KMS-11 (cell line): Measurements from ENCODE around the gene IGFL1.
"Not testable (repeated sequence)": the region's sequence is repeated elsewhere in the genome, so short reads cannot be mapped to it uniquely, and the experiment has no call there.

Source experiments
- H2AFZ ChIP-seq: fragments of 200-600 bp; sonication (generic); 2 replicates; pipeline ENCODE4 v1.6.1; 2016; ENCODE audit warnings: antibody characterized with exemption, mixed run types, low read depth
- H3K27ac ChIP-seq: fragments of 200-600 bp; sonication (generic); 2 replicates; pipeline ENCODE4 v1.6.1; 2016; ENCODE audit warnings: mild to moderate bottlenecking, mixed run types
- H3K27me3 ChIP-seq: fragments of 200-600 bp; sonication (generic); 2 replicates; pipeline ENCODE4 v1.6.1; 2017; ENCODE audit warnings: mild to moderate bottlenecking, low read depth, mixed run types, moderate library complexity; ENCODE audit not compliant: insufficient read depth
- H3K36me3 ChIP-seq: fragments of 200-600 bp; sonication (generic); 2 replicates; pipeline ENCODE4 v1.6.1; 2017; ENCODE audit warnings: mild to moderate bottlenecking, mixed run types; ENCODE audit not compliant: insufficient read depth
- H3K4me1 ChIP-seq: fragments of 200-600 bp; sonication (generic); 2 replicates; pipeline ENCODE4 v1.6.1; 2016; ENCODE audit warnings: mild to moderate bottlenecking, low read depth, mixed run types; ENCODE audit not compliant: poor library complexity, severe bottlenecking
- H3K4me2 ChIP-seq: fragments of 200-600 bp; sonication (generic); 2 replicates; pipeline ENCODE4 v1.7.0; 2016; ENCODE audit warnings: mild to moderate bottlenecking, mixed run types
- H3K4me3 ChIP-seq: fragments of 200-600 bp; sonication (generic); IDR thresholded peaks from 2 replicates; pipeline ENCODE4 v1.6.1; 2017; ENCODE audit warnings: low read depth, low read length, mixed read lengths; ENCODE audit not compliant: insufficient read depth
- H3K79me2 ChIP-seq: fragments of 200-600 bp; sonication (generic); 2 replicates; pipeline ENCODE4 v1.6.1; 2016; ENCODE audit warnings: low read depth, mixed run types; ENCODE audit not compliant: insufficient read depth
- H3K9ac ChIP-seq: fragments of 200-600 bp; sonication (generic); 2 replicates; pipeline ENCODE4 v1.6.1; 2016; ENCODE audit warnings: mild to moderate bottlenecking, mixed run types
- H4K20me1 ChIP-seq: fragments of 200-600 bp; sonication (generic); 2 replicates; pipeline ENCODE4 v1.6.1; 2016; ENCODE audit warnings: mild to moderate bottlenecking, mixed run types; ENCODE audit not compliant: insufficient read depth
- TF ChIP-seq, protein P1 (sequence below): fragments of 200-600 bp; sonication (generic); conservative IDR thresholded peaks from 2 replicates; pipeline ENCODE4 v1.6.1; 2017; ENCODE audit warnings: low read depth, mild to moderate bottlenecking, antibody characterized with exemption, low read length, moderate library complexity, mixed read lengths

IGFL1 gene

GRCh38 chr19:46210669-46211068 is 18.9 kb upstream of the IGFL1 start:
- Histone ChIP-seq H3K27ac (no peak overlapping the region), H3K4me3 (no peak overlapping the region), H3K4me2 (no peak overlapping the region)

DNA sequence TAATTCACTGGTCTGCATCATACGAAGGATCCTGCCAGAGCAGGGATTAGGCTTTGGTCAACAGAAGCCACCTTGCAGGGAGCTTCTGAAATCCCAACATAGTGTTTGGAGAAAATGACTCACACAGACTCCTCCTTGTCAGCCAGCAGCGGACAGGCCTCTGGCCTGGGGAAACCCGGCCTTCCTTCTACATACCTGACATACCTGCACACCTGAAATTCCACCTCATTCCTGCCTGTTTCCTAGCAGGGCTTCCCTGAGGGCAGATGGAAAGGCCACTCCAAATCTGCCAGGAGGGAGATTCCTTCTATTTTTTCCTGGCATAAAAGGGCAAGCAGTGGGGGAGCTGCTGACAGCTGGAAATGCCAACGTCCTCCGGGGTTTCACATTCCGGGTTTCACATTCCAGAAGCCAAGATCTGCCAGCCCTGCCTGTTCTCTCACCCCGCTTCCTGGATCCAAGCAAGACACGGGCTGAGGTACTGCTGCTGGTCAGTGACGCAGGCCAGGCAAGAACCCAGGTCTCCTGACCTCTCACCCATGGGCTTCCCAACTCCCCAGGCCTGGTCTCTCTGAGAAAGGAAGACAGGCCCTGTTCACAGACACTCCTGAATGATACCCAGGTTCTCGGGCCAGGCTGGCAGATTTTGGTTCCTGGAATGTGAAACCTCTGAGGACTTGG is 18.2 kb upstream of the IGFL1 start:
- Histone ChIP-seq H3K36me3 (no peaks in the 10 kb centered on the region), H2AFZ (no peak overlapping the region), H3K4me1 (no peaks in the 10 kb centered on the region), H3K4me3 (no peak overlapping the region), H3K27ac (no peak overlapping the region), H4K20me1 (no peaks in the 10 kb centered on the region), H3K79me2 (no peaks in the 10 kb centered on the region), H3K27me3 (peaks cover 73% of the 10 kb centered on the region), H3K9ac (no peak overlapping the region), H3K4me2 (no peak overlapping the region)
- TF ChIP-seq, protein P1, sequence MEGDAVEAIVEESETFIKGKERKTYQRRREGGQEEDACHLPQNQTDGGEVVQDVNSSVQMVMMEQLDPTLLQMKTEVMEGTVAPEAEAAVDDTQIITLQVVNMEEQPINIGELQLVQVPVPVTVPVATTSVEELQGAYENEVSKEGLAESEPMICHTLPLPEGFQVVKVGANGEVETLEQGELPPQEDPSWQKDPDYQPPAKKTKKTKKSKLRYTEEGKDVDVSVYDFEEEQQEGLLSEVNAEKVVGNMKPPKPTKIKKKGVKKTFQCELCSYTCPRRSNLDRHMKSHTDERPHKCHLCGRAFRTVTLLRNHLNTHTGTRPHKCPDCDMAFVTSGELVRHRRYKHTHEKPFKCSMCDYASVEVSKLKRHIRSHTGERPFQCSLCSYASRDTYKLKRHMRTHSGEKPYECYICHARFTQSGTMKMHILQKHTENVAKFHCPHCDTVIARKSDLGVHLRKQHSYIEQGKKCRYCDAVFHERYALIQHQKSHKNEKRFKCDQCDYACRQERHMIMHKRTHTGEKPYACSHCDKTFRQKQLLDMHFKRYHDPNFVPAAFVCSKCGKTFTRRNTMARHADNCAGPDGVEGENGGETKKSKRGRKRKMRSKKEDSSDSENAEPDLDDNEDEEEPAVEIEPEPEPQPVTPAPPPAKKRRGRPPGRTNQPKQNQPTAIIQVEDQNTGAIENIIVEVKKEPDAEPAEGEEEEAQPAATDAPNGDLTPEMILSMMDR: no peak

More at GRCh38 chr19:46210669-46211068, 18.9 kb upstream of the IGFL1 start:
- H3K36me3 ChIP-seq: no peaks in the 10 kb centered on the region
- H3K4me1 ChIP-seq: no peaks in the 10 kb centered on the region
- no peak overlapping the region for H2AFZ ChIP-seq
- H3K79me2 ChIP-seq: no peaks in the 10 kb centered on the region
- TF ChIP-seq, protein P1: no peak
- no peak overlapping the region for H3K9ac ChIP-seq
- H3K27me3 ChIP-seq: peaks cover 69% of the 10 kb centered on the region
- H4K20me1 ChIP-seq: no peaks in the 10 kb centered on the region

- H4K20me1 ChIP-seq, H2AFZ ChIP-seq, H3K79me2 ChIP-seq, H3K27ac ChIP-seq, H3K4me1 ChIP-seq, H3K9ac ChIP-seq, H3K4me3 ChIP-seq, H3K4me2 ChIP-seq, H3K36me3 ChIP-seq: not testable (repeated sequence)
- H3K27me3 ChIP-seq: peaks cover 69% of the 10 kb centered on the region
Observed at GRCh38 chr19:46212592-46212991, 16.9 kb upstream of the IGFL1 start.

DNA sequence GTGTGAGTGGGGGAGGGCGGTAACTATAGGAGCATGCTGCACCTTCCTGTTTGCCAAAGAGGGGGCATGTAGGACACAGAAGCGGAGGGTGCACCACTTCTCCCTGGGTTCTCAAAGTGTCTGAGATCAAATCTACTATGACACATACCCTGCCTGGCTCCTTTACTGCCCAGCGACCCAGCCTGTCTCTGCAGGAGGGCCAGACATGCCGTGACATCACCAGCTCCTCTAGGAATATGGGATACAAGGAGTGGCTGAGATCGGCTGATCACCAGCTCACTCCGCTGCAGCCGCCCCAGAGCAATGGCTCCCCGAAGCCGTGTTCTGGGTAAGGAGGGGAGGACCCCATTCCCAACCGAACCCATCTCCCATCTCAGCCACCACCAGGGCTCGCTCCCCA is 16.4 kb upstream of the IGFL1 start:
- Histone ChIP-seq H3K27me3 (peaks cover 70% of the 10 kb centered on the region), H4K20me1 (no peaks in the 10 kb centered on the region), H3K4me2 (no peak overlapping the region), H3K79me2 (no peaks in the 10 kb centered on the region), H3K9ac (no peak overlapping the region), H3K4me1 (no peaks in the 10 kb centered on the region), H3K27ac (no peak overlapping the region), H2AFZ (no peak overlapping the region), H3K36me3 (no peaks in the 10 kb centered on the region), H3K4me3 (no peak overlapping the region)
- TF ChIP-seq, protein P1: no peak

DNA sequence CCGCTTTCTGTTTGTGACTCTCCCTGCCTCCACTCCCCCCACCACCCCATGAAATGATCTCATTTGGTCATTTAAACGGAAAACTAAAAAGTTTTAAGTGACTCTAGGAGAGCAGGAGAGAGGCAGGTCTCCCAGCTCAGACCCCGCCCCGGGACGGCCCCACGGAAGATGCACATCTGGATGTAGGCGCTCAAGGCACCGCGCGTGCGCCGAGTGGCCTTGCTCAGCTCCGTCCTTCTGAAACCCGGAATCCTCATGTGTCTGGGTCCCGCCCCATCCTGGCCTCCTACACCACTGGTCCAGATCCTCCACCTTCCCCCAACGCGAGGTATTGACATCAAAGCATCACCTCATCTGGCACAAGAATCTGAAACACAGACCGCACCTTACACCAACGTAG is 15.7 kb upstream of the IGFL1 start:
- TF ChIP-seq, protein P1: no peak
- Histone ChIP-seq H3K4me2 (no peak overlapping the region), H3K27ac (no peak overlapping the region), H3K36me3 (no peaks in the 10 kb centered on the region), H3K4me1 (no peaks in the 10 kb centered on the region), H2AFZ (no peak overlapping the region), H3K4me3 (no peak overlapping the region), H3K9ac (no peak overlapping the region), H3K27me3 (peaks cover 64% of the 10 kb centered on the region), H4K20me1 (no peaks in the 10 kb centered on the region), H3K79me2 (no peaks in the 10 kb centered on the region)
